Measurements from ENCODE around the gene FAF2. TPM values are rescaled to one million over a fixed set of nuclear protein-coding genes. Genes with fewer than 3 reads are reported as not detected.

Gene FAF2
- total and polyA plus RNA-seq, 7 experiments from 2014 or later = 11.8 to 43.2 (median 30.9) TPM

DNA sequence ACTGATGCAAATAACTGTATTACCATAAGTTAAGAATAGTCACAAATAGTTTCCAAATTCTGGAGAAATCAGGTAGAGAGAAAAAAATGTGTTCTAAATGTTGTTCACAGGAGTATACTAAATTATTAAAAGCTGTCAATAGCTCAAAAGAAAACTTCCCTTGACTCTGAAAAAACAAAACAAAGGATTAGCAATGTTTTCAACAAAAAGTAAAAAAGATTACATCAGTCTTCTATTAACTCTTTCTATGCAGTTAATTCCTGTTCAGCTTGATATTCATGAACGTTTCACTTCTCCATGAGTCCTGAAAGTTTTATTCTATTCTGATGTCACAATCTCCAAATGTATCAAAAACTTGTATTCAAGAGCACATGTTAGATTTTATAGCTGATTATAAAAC lies 22.4 kb upstream of the FAF2 start:
- Mint-ChIP-seq H3K4me1 (peaks cover 0 to 9% (median 6%) of the 10 kb centered on the region in 7 donors), H3K36me3 (peaks cover 0 to 4% (median 0%) of the 10 kb centered on the region in 5 donors), H3K4me3 (no peak overlapping the region), H3K27ac (no peak overlapping the region), H3K9me3 (peaks cover 0 to 7% (median 0%) of the 10 kb centered on the region in 11 donors), H3K27me3 (peaks cover 0 to 35% (median 0%) of the 10 kb centered on the region in 5 donors)
- Histone ChIP-seq H3K9me3 (ENCODE audit: control insufficient read depth in 2 of 3, low read length in 3 of 3) (no peaks in the 10 kb centered on the region), H3K4me3 (ENCODE audit: low read length) (no peak overlapping the region), H3K36me3 (ENCODE audit: control insufficient read depth in 2 of 3, insufficient read depth in 3 of 3, low read length in 3 of 3) (no peaks in the 10 kb centered on the region), H3K4me1 (ENCODE audit: control insufficient read depth in 2 of 2, insufficient read depth in 2 of 2, low read length in 2 of 2) (no peaks in the 10 kb centered on the region), H3K27me3 (ENCODE audit: control insufficient read depth in 2 of 2, insufficient read depth in 2 of 2, low read length in 2 of 2) (no peaks in the 10 kb centered on the region), H3K27ac (ENCODE audit: low read depth, low read length) (no peak overlapping the region)
- intact Hi-C loops (cut with micrococcal nuclease) = no loop called here
- ChIA-PET POLR2A (no interaction called here), CTCF (no interaction called here)
- no peak for ATAC-seq
- DNase-seq = no peak

DNA sequence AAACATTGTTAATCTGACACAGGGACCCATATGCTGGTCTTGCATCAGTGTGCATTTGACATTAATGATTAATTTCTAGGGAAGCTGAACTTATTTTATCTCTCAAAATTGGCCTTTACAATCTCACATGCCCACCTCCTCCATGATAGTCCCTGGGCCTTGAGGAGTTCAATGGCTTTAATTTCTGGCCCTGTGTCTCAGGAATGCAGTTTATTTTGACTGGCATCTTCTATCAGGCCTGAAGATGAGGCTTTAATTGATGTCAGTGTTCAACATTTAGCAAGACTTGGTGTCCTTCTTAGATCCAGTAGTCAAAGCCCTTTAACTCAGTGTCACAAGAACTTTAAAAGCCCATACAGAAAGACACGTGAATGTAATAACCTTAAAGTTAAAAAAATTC lies 21.3 kb upstream of the FAF2 start:
- DNase-seq (no peak), ATAC-seq (no peak)
- ChIA-PET POLR2A (interaction anchor here (0.6 to 0.7 kb wide), 2 partner anchors 49 to 110 kb away, joined by 3 read pairs; partner anchors contain the start of gene RNF44), CTCF (interaction anchor here (0.7 kb wide), 1 partner anchor 234 kb away, joined by 8 read pairs; no protein-coding TSS in a partner anchor)
- Histone ChIP-seq H3K27ac (ENCODE audit: low read depth, low read length) (no peak overlapping the region), H3K4me3 (ENCODE audit: low read length) (no peak overlapping the region), H3K27me3 (ENCODE audit: control insufficient read depth in 2 of 2, insufficient read depth in 2 of 2, low read length in 2 of 2) (no peaks in the 10 kb centered on the region), H3K36me3 (ENCODE audit: control insufficient read depth in 2 of 3, insufficient read depth in 3 of 3, low read length in 3 of 3) (no peaks in the 10 kb centered on the region), H3K4me1 (ENCODE audit: control insufficient read depth in 2 of 2, insufficient read depth in 2 of 2, low read length in 2 of 2) (no peaks in the 10 kb centered on the region), H3K9me3 (ENCODE audit: control insufficient read depth in 2 of 3, low read length in 3 of 3) (no peaks in the 10 kb centered on the region)
- peaks cover 0 to 10% (median 6%) of the 10 kb centered on the region in 7 donors for H3K4me1 Mint-ChIP-seq
- H3K9me3 Mint-ChIP-seq = peaks cover 0 to 6% (median 0%) of the 10 kb centered on the region in 11 donors
- intact Hi-C loops (cut with micrococcal nuclease) = no loop called here
- peaks cover 0 to 3% (median 0%) of the 10 kb centered on the region in 5 donors for H3K36me3 Mint-ChIP-seq
- H3K27ac Mint-ChIP-seq = no peak overlapping the region
- no peak overlapping the region for H3K4me3 Mint-ChIP-seq
- H3K27me3 Mint-ChIP-seq = peaks cover 0 to 27% (median under 1%) of the 10 kb centered on the region in 5 donors

DNA sequence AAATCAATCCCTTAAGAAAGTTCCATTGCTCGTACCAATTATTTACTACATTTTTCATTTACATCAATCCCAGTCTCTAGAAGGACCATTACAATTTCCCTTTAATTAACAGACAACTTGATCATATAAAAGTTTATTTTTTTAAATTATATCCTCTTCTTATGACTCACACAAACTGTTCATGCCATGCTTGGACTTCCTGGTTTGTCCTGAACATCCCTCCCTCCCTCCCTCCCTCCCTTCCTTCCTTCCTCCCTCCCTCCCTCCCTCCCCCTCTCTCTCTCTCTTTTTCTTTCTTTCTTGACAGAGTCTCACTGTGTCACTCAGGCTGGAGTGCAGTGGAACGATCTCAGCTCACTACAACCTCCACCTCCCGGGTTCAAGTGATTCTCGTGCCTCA lies 20.2 kb upstream of the FAF2 start:
- no peak overlapping the region for H3K27ac ChIP-seq (ENCODE audit: low read depth, low read length)
- ChIA-PET CTCF (no interaction called here), POLR2A (interaction anchor here (0.6 kb wide), 1 partner anchor 116 kb away, joined by 6 read pairs; no protein-coding TSS in a partner anchor)
- peaks cover 0 to 10% (median 6%) of the 10 kb centered on the region in 7 donors for H3K4me1 Mint-ChIP-seq
- no peak for DNase-seq
- no peaks in the 10 kb centered on the region for H3K36me3 ChIP-seq (ENCODE audit: control insufficient read depth in 2 of 3, insufficient read depth in 3 of 3, low read length in 3 of 3)
- H3K27me3 Mint-ChIP-seq = peaks cover 0 to 22% (median 6%) of the 10 kb centered on the region in 5 donors
- H3K4me1 ChIP-seq (ENCODE audit: control insufficient read depth in 2 of 2, insufficient read depth in 2 of 2, low read length in 2 of 2) = no peaks in the 10 kb centered on the region
- H3K4me3 Mint-ChIP-seq = no peak overlapping the region
- no peaks in the 10 kb centered on the region for H3K27me3 ChIP-seq (ENCODE audit: control insufficient read depth in 2 of 2, insufficient read depth in 2 of 2, low read length in 2 of 2)
- peaks cover 0 to 14% (median 2%) of the 10 kb centered on the region in 11 donors for H3K9me3 Mint-ChIP-seq
- intact Hi-C loops (cut with micrococcal nuclease) = no loop called here
- peaks cover 0 to 3% (median 0%) of the 10 kb centered on the region in 5 donors for H3K36me3 Mint-ChIP-seq
- H3K27ac Mint-ChIP-seq = no peak overlapping the region
- H3K4me3 ChIP-seq (ENCODE audit: low read length) = no peak overlapping the region
- ATAC-seq = no peak
- no peaks in the 10 kb centered on the region for H3K9me3 ChIP-seq (ENCODE audit: control insufficient read depth in 2 of 3, low read length in 3 of 3)

DNA sequence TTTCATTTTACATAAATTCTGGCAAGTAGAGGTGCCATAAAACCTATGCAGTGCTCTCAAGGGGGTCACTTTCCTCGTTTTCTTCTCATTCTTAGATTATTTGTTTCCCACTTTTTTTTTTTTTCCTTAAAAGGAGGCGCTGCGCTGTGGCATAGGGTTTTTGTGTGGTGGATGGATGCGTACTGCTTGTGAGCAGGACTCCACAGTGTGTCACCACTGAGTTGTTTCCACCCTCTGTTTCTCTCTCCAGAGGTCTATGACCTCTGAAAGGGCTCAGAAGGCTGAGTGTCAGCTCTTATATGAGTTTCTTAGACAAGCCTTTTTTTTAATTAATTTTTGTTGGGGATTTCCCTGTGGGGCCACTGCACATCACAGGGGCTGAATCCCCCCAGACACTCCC lies 18.2 kb upstream of the FAF2 start:
- Histone ChIP-seq H3K4me3 (ENCODE audit: low read length) (no peak overlapping the region), H3K4me1 (ENCODE audit: control insufficient read depth in 2 of 2, insufficient read depth in 2 of 2, low read length in 2 of 2) (no peaks in the 10 kb centered on the region), H3K27me3 (ENCODE audit: control insufficient read depth in 2 of 2, insufficient read depth in 2 of 2, low read length in 2 of 2) (no peaks in the 10 kb centered on the region), H3K36me3 (ENCODE audit: control insufficient read depth in 2 of 3, insufficient read depth in 3 of 3, low read length in 3 of 3) (no peaks in the 10 kb centered on the region), H3K27ac (ENCODE audit: low read depth, low read length) (no peak overlapping the region), H3K9me3 (ENCODE audit: control insufficient read depth in 2 of 3, low read length in 3 of 3) (no peaks in the 10 kb centered on the region)
- intact Hi-C loops (cut with micrococcal nuclease) = no loop called here
- peaks cover 0 to 3% (median 0%) of the 10 kb centered on the region in 5 donors for H3K36me3 Mint-ChIP-seq
- no peak overlapping the region for H3K4me3 Mint-ChIP-seq
- no peak overlapping the region for H3K27ac Mint-ChIP-seq
- peaks cover 0 to 15% (median 6%) of the 10 kb centered on the region in 5 donors for H3K27me3 Mint-ChIP-seq
- DNase-seq = no peak
- peaks cover 0 to 14% (median 2%) of the 10 kb centered on the region in 11 donors for H3K9me3 Mint-ChIP-seq
- POLR2A ChIA-PET = no interaction called here
- H3K4me1 Mint-ChIP-seq = peaks cover 0 to 10% (median 6%) of the 10 kb centered on the region in 7 donors
- ATAC-seq = no peak
- CTCF ChIA-PET = interaction anchor here (1.8 kb wide), 1 partner anchor 18 kb away, joined by 4 read pairs; no protein-coding TSS in a partner anchor

DNA sequence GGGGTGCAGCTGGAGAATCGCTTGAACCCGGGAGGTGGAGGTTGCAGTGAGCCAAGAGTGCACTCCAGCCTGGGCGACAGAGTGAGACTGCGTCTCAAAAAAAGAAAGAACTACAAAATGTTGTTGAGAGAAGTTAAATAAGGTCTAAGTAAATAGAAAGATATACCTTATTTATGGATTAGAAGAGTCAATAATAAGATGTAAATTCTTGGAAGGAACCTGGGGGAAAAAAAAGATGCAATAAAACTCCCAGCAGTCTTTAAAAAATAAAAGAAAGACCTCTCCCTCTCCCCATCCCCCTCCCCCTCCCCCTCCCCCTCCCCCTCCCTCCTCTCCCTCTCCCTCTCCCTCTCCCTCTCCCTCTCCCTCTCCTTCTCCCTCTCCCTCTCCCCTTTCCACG lies 15.5 kb upstream of the FAF2 start:
- H3K9me3 Mint-ChIP-seq = peaks cover 0 to 8% (median 0%) of the 10 kb centered on the region in 11 donors
- H3K4me3 Mint-ChIP-seq = no peak overlapping the region
- Histone ChIP-seq H3K36me3 (ENCODE audit: control insufficient read depth in 2 of 3, insufficient read depth in 3 of 3, low read length in 3 of 3) (no peaks in the 10 kb centered on the region), H3K9me3 (ENCODE audit: control insufficient read depth in 2 of 3, low read length in 3 of 3) (no peaks in the 10 kb centered on the region), H3K27me3 (ENCODE audit: control insufficient read depth in 2 of 2, insufficient read depth in 2 of 2, low read length in 2 of 2) (no peaks in the 10 kb centered on the region), H3K4me1 (ENCODE audit: control insufficient read depth in 2 of 2, insufficient read depth in 2 of 2, low read length in 2 of 2) (peaks cover 0 to 5% of the 10 kb centered on the region in 2 donors), H3K27ac (ENCODE audit: low read depth, low read length) (no peak overlapping the region), H3K4me3 (ENCODE audit: low read length) (no peak overlapping the region)
- peaks cover 0 to 12% (median 6%) of the 10 kb centered on the region in 5 donors for H3K27me3 Mint-ChIP-seq
- H3K36me3 Mint-ChIP-seq = peaks cover 0 to 5% (median 0%) of the 10 kb centered on the region in 5 donors
- no peak for DNase-seq
- intact Hi-C loops (cut with micrococcal nuclease) = no loop called here
- no peak overlapping the region for H3K27ac Mint-ChIP-seq
- CTCF ChIA-PET = no interaction called here
- peaks cover 7 to 18% (median 15%) of the 10 kb centered on the region in 7 donors for H3K4me1 Mint-ChIP-seq
- ATAC-seq = no peak
- POLR2A ChIA-PET = no interaction called here

DNA sequence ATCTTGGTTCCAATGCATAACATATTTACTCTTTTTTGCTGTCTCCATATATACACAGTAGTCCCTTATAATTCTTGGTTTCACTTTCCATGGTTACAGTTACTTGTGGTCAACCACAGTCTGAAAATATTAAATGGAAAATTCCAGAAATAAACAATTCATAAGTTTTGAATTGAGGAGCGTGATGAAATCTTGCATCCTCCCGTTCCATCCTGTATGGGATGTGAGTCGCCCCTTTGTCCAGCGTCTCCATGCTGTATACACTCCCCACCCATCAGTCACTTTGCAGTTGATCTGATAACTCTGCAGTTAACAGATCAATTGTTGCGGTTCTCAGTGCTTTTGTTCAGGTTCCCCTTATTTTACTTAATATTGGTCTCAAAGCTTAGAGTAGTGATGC lies 11.5 kb upstream of the FAF2 start:
- Mint-ChIP-seq H3K36me3 (peaks cover 0 to 5% (median 0%) of the 10 kb centered on the region in 5 donors), H3K4me1 (peaks cover 7 to 13% (median 9%) of the 10 kb centered on the region in 7 donors), H3K27me3 (peaks cover 0 to 15% (median 6%) of the 10 kb centered on the region in 5 donors), H3K4me3 (peak overlapping the region in 9 of 10 donors; percentile 50 to 80 (median 73)), H3K9me3 (peaks cover 0 to 8% (median 0%) of the 10 kb centered on the region in 11 donors), H3K27ac (peak overlapping the region in 3 of 9 donors; percentile 15 to 71 (median 28))
- DNase-seq (no peak), ATAC-seq (peak; percentile 53)
- Histone ChIP-seq H3K27ac (ENCODE audit: low read depth, low read length) (no peak overlapping the region), H3K27me3 (ENCODE audit: control insufficient read depth in 2 of 2, insufficient read depth in 2 of 2, low read length in 2 of 2) (no peaks in the 10 kb centered on the region), H3K9me3 (ENCODE audit: control insufficient read depth in 2 of 3, low read length in 3 of 3) (no peaks in the 10 kb centered on the region), H3K36me3 (ENCODE audit: control insufficient read depth in 2 of 3, insufficient read depth in 3 of 3, low read length in 3 of 3) (no peaks in the 10 kb centered on the region), H3K4me3 (ENCODE audit: low read length) (peak overlapping the region; percentile 30), H3K4me1 (ENCODE audit: control insufficient read depth in 2 of 2, insufficient read depth in 2 of 2, low read length in 2 of 2) (peaks cover 0 to 5% of the 10 kb centered on the region in 2 donors)
- intact Hi-C loops (cut with micrococcal nuclease) = loop anchor here in 1 of 2 donors (1.0 kb wide), 1 partner anchor 11 kb away; no protein-coding TSS in a partner anchor
- ChIA-PET POLR2A (no interaction called here), CTCF (no interaction called here)

All from naive thymus-derived CD4-positive, alpha-beta T cell (primary cell).